Forelimb muscle (tissue), 1 donor: ENCODE data around the gene CXXC5. TPM values are rescaled to one million over a fixed set of nuclear protein-coding genes. Genes with fewer than 3 reads are reported as not detected.
"Not testable (repeated sequence)": the region's sequence is repeated elsewhere in the genome, so short reads cannot be mapped to it uniquely, and the experiment has no call there.

Source experiments
- DNase-seq: peaks from one replicate; pipeline ENCODE4 v3.0.0-alpha.2; 2013; ENCODE audit warnings: low read depth
- polyA plus RNA-seq: library from polyadenylated mRNA; unstranded; fragments of 120-200 nt; gene quantifications from one replicate; pipeline ENCODE4 v1.2.1, GENCODE V29; 2013; ENCODE audit not compliant: insufficient read length

Gene CXXC5
- polyA plus RNA-seq: 82.3 TPM

DNA sequence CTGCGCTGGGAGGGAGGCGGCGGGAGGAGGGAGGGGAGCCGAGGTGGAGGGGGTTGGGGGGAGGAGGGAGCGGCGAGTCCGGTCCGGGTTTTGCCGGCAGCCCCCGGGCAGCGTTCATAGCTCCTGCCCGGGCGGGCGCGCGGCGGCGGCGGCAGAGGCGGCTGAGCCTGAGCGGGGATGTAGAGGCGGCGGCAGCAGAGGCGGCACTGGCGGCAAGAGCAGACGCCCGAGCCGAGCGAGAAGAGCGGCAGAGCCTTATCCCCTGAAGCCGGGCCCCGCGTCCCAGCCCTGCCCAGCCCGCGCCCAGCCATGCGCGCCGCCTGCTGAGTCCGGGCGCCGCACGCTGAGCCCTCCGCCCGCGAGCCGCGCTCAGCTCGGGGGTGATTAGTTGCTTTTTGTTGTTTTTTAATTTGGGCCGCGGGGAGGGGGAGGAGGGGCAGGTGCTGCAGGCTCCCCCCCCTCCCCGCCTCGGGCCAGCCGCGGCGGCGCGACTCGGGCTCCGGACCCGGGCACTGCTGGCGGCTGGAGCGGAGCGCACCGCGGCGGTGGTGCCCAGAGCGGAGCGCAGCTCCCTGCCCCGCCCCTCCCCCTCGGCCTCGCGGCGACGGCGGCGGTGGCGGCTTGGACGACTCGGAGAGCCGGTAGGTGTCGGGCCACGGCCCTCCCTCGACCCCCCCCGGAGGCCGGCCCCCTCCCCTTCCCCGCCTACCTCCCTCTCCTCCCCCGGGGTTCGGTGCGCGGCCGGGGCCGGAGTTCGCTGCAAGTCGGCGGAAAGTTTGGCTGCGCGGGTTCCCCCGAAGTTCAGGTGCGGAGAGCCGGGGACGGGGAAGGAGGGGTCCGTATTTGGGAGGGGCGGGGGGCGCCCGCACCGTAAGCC is at the start of gene CXXC5:
Gene CXXC5 (plus strand): TSS at position 145 of the 877 bp plus-strand sequence. CDS start 32,175 bp downstream, outside the sequence.
- DNase-seq: no peak

DNA sequence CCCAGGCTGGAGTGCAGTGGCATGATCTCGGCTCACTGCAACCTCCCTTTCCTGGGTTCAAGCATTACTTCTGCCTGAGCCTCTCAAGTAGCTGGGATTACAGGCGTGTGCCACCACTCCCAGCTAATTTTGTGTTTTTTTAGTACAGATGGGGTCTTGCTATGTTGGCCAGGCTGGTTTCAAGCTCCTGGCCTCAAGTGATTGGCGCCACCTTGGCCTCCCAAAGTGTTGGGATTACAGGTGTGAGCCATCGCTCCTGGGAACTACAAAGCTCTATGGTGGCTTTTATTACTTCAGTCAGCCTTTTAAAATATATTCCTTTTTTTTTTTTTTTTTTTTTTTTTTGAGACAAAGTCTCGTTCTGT is 49.6 kb upstream of the CXXC5 start:
- DNase-seq: not testable (repeated sequence)

DNA sequence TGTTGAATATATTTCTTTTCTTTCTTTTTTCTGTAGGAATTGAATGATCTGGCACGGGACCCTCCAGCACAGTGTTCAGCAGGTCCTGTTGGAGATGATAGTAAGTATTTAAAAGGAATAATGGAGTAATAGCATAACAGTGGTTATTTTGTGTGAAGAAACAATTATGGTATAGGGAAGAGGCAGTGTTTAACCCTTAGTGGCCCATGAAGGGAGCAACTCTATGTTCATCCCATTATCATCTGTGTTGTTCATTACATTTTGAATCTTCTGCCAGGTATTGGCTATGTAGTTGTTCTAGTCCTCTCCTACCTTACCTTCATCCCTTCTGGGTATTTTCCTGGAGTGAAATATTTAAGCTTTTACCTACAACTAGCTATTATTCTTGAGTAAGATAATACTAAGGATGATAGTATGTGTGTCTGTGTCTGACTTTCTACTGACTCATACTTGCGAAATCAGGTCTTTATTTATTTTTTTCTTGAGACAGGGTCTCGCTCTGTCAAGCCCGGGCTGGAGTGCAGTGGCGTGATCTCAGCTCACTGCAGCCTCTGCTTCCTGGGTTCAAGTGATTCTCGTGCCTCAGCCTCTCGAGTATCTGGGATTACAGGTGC is 47.7 kb upstream of the CXXC5 start:
- DNase-seq: no peak

DNA sequence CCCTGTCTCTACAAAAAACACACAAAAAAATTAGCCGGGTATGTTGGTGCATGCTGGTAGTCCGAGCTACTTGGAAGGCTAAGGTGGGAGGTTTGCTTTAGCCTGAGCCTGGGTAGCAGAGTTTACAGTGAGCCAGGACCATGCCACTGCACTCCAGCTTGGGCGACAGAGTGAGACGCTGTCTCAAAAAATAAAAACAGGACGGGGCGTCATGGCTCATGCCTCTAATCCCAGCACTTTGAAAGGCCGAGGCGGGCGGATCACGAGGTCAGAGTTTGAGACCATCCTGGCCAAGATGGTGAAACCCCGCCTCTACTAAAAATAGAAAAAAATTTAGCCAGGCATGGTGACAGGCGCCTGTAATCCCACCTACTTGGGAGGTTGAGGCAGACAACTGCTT is 46.7 kb upstream of the CXXC5 start:
- no peak for DNase-seq

DNA sequence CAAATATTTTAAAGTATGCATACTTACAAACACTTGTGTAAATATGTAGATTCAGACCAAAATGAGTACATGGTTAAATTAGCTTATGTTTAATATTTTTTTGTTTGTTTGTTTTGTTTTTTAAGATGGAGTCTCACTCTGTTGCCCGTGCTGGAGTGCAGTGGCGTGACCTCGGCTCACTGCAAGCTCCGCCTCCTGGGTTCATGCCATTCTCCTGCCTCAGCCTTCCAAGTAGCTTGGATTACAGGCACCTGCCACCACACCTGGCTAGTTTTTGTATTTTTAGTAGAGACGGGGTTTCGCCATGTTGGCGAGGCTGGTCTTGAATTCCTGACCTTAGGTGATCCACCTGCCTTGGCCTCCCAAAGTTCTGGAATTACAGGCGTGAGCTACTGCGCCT is 46.2 kb upstream of the CXXC5 start:
- not testable (repeated sequence) for DNase-seq

DNA sequence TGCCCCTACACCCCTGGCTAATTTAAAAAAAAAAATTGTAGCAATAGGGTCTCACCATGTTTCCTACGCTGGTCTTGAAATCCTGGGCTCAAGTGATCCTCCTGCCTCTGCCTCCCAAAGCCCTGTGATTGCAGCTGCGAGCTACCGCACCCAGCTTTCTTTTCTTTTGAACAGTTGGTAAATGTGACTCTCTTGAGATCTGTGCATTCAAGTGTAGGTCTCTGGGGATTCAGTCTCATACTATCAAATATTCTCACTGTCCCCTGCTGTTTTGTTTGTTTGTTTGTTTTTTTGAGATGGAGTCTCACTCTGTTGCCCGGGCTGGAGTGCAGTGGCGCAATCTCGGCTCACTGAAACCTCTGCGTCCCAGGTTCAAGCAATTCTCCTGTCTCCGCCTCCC is 42.3 kb upstream of the CXXC5 start:
- no peak for DNase-seq

DNA sequence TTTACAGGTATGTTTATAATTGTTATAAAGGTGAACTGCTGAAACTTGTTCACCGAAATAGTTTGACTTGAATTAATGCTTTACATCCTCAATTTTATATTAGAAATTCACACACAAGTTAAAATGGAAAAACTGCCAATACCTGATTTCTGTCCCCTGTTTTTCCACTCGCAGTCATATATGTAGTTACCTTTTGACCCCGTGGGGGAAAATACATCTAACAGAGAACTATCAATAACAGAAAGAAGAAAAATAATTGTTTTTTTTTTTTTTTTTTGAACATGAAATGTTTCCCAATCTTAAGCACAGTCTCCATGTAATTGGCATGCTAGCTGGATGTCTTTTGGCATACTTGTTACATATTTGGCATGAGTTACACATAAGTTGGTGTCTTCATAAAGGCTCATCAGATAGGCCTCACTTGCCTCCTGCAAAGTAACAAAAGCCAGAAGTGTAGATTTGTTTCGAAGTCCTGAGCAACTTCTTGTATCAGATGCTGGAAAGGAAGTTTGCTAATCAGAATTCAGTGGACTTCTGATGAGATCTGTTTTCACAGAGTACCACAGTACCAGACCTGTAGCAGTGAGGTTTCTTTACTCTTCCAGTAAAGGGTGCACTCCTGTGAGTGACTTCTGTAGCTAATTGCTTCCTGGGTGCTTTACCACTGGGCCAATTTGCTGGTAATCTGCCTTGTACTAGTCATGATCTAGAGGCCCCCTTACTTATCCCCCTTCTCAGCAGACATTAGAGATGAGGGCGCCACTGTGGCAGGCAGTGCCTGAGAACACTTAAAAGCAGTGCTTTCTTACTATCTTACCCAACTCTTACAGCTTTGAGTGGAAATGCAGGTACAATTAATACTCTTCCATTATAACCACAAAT is 36.2 kb upstream of the CXXC5 start:
- no peak for DNase-seq

DNA sequence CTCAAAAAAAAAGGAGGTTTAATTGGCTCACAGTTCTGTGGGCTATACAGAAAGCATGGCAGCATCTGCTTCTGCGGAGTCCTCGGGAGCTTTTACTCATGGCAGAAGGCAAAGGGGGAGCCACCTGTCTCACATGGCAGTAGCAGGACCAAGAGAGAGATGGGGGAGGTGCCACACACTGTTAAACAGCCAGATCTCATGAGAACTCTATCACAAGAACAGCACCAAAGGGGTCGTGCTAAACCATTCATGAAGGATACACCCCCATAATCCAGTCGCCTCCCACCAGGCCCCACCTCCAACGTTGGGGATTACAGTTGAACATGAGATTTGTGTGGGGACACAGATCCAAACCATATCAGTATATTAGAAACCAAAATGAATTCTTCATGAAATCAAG is 28.3 kb upstream of the CXXC5 start:
- no peak for DNase-seq

DNA sequence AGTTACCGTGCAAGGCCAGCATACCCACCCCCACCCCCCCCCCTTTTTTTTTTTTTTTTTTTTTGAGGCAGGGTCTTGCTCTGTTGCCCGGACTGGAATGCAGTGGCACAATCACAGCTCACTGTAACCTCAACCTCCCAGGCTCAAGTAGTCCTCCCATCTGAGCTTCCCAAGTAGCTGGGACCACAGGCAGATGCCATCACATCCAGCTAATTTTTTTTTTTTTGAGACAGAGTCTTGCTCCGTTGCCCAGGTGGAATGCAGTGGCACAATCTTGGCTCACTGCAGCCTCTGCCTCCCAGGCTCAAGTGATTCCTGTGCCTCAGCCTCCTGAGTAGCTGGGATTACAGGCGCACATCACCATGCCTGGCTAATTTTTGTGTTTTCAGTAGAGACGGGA is 22.8 kb upstream of the CXXC5 start:
- DNase-seq: not testable (repeated sequence)

DNA sequence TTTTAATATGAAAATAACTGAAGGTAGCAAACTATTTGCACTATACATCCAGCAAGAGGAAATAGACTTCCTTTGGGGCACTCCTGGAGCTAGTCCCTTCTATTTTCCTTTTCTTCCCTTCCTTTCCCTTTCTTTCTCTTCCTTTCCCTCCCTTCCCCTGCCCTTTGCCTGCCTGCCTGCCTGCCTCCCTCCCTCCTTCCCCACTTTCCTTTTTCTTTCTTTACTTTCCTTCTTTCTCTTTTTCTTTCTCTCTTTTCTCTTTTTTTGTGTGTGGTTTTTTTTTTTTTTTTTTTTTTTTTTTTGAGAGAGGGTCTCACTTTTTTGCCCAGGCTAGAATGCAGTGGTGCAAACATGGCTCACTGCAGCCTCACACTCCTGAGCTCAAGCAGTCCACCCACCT is 17.3 kb upstream of the CXXC5 start:
- no peak for DNase-seq

DNA sequence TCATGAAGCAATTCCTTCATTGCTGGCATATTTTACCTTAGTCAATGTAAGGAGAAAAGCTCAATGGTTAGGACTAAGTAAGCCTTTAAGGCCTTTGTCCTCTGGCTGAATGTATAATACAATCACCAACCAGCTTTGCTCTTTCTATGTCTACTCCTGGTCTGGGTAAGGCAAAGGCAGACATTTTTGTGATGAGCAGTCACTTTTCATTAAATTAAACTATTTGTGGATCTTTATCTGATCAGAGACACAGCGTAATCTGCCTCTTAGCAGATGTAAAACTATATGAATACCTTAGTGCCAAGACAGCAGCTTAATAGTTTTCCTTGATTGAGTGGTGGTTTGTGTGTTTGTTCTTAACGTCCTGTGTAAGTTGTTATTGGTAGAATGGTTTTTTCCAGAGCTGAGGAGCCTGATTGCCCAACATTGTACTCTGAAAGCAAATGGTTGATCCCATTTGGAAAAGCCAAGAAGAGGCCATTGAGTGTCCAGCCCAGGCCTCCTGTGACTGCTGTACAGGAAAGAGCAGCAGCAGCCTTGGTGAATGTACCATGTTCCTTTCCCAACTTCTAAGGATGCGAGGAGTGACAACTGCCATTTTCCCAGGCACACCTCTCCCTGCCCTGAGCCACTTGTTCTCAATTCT is 16.5 kb upstream of the CXXC5 start:
- DNase-seq: no peak

DNA sequence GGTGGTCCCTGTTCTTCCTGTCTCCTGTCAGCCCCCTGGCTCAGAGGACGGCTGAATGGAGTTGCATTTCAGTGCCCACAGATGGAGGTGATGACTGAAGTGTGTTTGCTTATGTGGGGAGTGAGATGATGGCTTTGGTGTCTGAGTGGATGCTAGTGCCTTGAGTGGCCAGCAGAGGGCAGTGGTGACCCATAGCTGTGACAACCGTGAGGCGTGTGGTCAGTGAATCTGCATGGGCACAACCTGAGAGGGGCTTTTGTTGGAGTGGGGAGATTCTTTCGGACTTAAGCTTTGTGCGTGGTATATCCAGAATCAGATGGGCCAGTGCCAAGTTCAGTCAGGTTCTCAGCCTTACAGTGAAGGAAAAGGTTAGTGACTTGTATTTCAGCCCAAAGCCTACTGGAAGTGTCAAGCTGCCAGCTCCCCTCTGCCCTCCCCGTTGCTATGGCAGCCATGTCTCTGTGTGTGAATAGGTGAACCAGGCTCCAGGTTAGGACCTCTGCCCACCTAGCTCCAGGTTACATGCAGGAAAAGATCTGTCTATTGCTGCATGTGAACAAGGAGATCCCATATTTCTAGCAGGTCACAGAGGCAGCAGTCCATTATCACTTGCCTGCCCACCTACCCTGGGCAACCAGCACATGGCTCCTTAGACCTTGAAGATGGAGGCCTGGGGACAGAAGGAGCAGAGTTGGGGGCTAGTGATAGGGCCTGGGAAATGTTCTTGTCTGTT is 14.7 kb upstream of the CXXC5 start:
- DNase-seq: no peak

DNA sequence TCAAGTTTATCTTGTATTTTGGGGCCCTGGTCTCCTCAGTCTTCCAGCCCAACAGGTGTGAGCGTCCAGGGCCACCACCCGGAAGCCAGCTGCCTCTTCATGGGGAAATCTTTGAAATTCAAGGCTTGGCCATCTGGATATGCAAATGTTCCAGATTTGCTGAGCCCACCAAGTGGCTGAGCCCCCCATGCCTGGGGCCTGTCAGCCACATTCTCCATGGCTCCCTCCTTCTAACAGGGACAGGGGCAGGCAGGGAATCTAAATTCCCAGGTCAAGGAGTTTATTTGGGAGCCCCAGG is 14.2 kb upstream of the CXXC5 start:
- no peak for DNase-seq

DNA sequence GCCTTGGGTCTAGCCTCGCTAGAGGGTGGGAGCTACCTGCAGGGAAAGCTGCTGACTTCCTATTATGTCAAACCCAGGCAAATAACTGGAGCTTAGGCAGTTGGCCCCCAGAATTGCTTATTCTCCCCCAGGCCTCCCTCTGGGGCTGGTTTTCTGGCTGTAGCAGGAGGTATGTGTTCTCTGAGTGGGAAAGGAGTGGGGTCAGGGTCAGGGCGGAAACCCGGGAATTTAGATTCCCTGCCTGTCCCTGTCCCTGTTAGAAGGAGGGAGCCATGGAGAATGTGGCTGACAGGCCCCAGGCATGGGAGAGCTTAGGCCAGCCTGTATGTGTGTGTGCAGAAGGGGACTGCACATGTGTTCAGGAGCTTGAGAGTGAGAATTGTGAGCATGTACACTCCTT is 13.6 kb upstream of the CXXC5 start:
- no peak for DNase-seq

DNA sequence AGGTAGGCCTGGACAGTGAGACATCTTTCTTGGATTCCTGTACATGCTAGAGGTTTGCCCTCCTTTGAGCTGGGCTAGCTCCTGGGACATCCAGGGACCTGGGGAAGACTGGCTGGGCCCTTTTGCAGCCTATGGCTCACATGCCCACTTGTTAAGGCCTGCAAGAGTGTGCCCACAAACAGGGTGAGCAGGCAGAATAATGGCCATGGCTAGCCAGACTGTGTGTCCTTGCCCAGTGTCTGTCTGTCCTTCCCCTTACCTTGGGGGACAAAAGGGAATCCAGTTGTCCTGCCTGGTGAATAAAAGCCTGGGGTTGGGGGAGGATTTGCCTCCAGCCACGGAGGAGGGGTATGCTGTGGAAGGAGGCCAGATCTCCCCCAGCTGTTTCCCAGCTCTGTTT is 13.0 kb upstream of the CXXC5 start:
- DNase-seq: no peak

DNA sequence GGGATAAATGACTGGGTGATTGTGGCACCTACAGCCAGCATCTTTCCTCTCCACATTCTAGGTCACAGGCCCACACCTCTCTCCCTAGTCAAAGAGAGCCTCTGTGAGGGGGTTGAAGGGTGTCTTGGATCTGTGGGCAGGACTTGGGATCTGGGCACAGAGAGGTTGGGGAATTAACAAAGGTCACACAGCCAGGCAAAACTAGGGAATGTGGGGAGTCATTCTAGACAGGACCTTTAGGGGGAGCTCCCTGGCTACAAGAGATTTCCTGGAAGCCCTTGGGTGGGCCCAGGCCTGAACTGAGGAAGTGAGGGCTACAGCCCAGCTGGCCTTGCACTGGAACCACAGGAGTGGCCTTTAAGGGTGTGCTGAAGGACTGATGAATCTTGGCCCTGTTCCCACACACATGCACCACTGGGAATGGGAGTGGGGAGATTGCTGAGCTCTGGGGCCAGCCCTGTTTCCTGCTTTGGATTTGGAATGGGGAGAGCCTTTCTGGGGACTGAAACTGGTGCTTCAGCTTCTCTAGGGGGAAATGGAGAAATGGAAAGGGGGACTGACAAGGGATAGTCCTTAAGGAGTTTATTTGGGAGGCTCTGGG is 12.4 kb upstream of the CXXC5 start:
- peak; percentile 64 for DNase-seq

DNA sequence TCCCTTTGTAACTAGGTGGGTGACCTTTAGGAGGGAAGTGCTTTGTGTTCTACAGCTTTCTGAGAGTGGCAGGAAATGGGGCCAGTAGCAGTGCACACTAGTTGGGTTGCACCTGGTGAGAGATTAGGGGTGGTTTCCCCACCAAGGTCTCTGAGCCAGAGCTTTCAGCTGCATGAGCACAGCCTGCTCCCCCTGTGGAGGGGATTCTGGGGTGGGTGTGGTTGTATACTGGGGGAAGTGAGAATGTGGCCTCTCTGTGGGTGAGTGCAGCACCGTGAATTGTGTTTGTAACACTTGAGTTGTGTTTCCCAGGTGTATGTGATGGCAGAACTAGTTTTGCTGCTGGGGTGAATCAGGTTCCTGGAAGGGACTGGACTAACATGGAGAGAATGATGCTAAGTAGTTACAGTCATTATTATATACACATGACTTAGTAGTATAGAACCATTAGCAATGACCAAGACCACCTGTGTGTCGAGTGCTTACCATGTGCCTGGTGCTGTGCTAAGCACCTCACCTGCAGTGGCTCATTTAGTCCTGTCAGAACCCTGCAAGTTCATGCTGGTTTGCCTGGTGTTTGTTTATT is 11.8 kb upstream of the CXXC5 start:
- DNase-seq: no peak

DNA sequence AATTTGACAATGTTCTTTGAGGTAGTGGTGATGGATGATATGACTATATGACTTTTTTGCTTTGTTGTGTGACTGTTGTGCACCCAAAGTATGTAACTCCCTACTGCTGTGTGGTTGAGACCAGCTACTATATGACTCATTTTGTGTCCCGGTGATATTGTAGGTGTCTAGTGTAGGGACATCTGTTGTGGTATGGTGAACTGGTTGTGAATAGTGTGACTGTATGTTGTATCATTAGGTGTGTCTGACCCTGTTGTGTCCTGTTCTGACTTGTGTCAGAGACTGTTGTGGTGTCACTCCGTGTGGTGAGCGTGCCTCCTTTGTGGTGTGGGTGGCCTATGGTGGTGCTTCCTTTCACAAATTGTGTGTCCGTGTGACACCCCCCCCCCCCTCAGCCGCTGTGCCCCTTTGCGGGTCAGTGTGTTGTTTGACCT is 11.2 kb upstream of the CXXC5 start:
- no peak for DNase-seq

DNA sequence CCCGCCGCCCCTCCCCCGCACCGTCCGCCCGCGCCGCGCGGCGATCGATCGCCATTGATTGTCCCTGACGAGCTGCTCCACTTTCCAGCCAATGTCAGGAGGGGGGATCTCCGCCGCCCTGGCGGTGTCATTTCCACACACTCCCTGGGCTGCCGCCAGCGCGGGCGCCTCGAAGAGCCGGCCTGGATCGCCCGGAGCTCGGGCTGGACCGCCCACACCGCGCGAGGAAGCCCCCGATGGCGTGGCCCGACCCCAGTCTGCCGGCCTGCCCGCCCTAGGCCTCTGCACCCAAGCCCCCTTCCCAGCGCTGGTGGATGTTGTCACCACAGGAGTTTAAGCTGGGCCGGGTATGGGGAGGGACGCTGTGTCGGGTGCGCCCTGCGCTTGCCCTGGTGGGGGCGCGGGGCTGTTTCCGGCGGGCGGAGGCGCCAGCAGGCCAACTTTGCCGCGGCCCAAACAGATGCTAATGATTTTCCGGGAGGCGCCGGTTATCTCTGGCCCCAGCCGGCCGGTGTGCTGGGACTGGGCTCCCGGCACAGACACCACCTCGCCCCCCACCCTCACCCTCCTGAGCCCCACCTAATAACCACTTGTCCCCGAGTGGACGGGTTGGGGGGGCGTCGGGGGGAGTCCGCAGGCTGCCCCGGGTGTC is 10.6 kb upstream of the CXXC5 start:
- peak; percentile 75 for DNase-seq
